Limb (tissue), 2 donors: ENCODE data around the gene TGM5.

ENCODE experiments used
- DNase-seq, 2 donors: peaks; one replicate each; pipeline ENCODE4 v3.0.0-alpha.2; 2016; ENCODE audit errors: extremely low spot score in 2 of 2

The TGM5 gene

GRCh38 chr15:43196760-43197548 lies 69.8 kb downstream of the TGM5 start:
- DNase-seq = no peak

- DNase-seq = no peak
These were observed 71.9 kb downstream of the TGM5 start for GRCh38 chr15:43194795-43195194.

GRCh38 chr15:43193710-43194109 lies 73.0 kb downstream of the TGM5 start:
- DNase-seq = no peak

- no peak for DNase-seq
These were observed 76.5 kb downstream of the TGM5 start for GRCh38 chr15:43190178-43190577.

- DNase-seq = no peak
These were observed 77.4 kb downstream of the TGM5 start for GRCh38 chr15:43189296-43189695.

GRCh38 chr15:43187544-43188155 lies 79.1 kb downstream of the TGM5 start:
- DNase-seq = peak in 1 of 2 donors; percentile 75

GRCh38 chr15:43186003-43186353 lies 80.8 kb downstream of the TGM5 start:
- DNase-seq = no peak

- peak; percentile 43 to 87 for DNase-seq
These were observed 81.3 kb downstream of the TGM5 start, which contains the start of gene CCNDBP1 for GRCh38 chr15:43185157-43186002. CCNDBP1 (plus strand) TSS chr15:43185403; CDS start chr15:43185499, 96 bp downstream.

- DNase-seq = no peak
These were observed 82.2 kb downstream of the TGM5 start for GRCh38 chr15:43184407-43185124.

- no peak for DNase-seq
These were observed 83.5 kb downstream of the TGM5 start for GRCh38 chr15:43183270-43183669.
